Hepatocyte (in vitro differentiated cells): ENCODE measurements around the gene ABCC9. TPM values are rescaled to one million over a fixed set of nuclear protein-coding genes. Genes with fewer than 3 reads are reported as not detected.

Experiments used
- DNase-seq: peaks from one replicate; pipeline ENCODE4 v3.0.0-alpha.2; 2016; ENCODE audit warnings: low spot score
- H2AFZ ChIP-seq: fragments of 200-600 bp; sonication (generic); 2 replicates; pipeline ENCODE4 v1.6.0; 2016; ENCODE audit warnings: antibody characterized with exemption, mild to moderate bottlenecking
- H3K27ac ChIP-seq: fragments of 200-600 bp; sonication (generic); 2 replicates; pipeline ENCODE4 v1.5.1; 2016; ENCODE audit warnings: mild to moderate bottlenecking
- H3K27me3 ChIP-seq: fragments of 200-600 bp; sonication (generic); 2 replicates; pipeline ENCODE4 v1.6.1; 2016
- H3K36me3 ChIP-seq: fragments of 200-600 bp; sonication (generic); replicated peaks from 2 replicates; pipeline ENCODE4 v1.5.1; 2016; ENCODE audit warnings: low read depth; ENCODE audit not compliant: insufficient read depth
- H3K4me1 ChIP-seq: fragments of 200-600 bp; sonication (generic); 2 replicates; pipeline ENCODE4 v1.5.1; 2016; ENCODE audit warnings: mild to moderate bottlenecking, moderate library complexity; ENCODE audit not compliant: insufficient read depth
- H3K4me2 ChIP-seq: fragments of 200-600 bp; sonication (generic); 2 replicates; pipeline ENCODE4 v1.6.0; 2016
- H3K4me3 ChIP-seq: fragments of 200-600 bp; sonication (generic); 2 replicates; pipeline ENCODE4 v1.5.1; 2016; ENCODE audit warnings: mild to moderate bottlenecking
- H3K79me2 ChIP-seq: fragments of 200-600 bp; sonication (generic); 2 replicates; pipeline ENCODE4 v1.6.0; 2017; ENCODE audit warnings: mild to moderate bottlenecking
- H3K9me2 ChIP-seq: fragments of 200-600 bp; sonication (generic); replicated peaks from 2 replicates; pipeline ENCODE4 v1.6.0; 2017; ENCODE audit warnings: mild to moderate bottlenecking; ENCODE audit not compliant: insufficient read depth
- H3K9me3 ChIP-seq: fragments of 200-600 bp; sonication (generic); 2 replicates; pipeline ENCODE4 v1.5.1; 2016; ENCODE audit warnings: low read depth, mild to moderate bottlenecking
- H4K20me1 ChIP-seq: fragments of 200-600 bp; sonication (generic); 2 replicates; pipeline ENCODE4 v1.6.0; 2016; ENCODE audit warnings: mild to moderate bottlenecking; ENCODE audit not compliant: insufficient read depth, poor library complexity, severe bottlenecking
- EZH2 ChIP-seq: fragments of 200-600 bp; sonication (generic); IDR thresholded peaks from 2 replicates; pipeline ENCODE4 v1.6.1; 2016; ENCODE audit warnings: antibody characterized with exemption, mild to moderate bottlenecking, borderline replicate concordance
- EZH2phosphoT487 ChIP-seq: fragments of 200-600 bp; sonication (generic); IDR thresholded peaks from one replicate; pipeline ENCODE4 v1.6.1; 2018; ENCODE audit warnings: antibody characterized with exemption, mild to moderate bottlenecking, low read depth, moderate library complexity; ENCODE audit not compliant: unreplicated experiment, severe bottlenecking
- WGBS: methylation state at CpG from one replicate; pipeline ENCODE4 v1.1.6; 2016; ENCODE audit warnings: low lambda C conversion rate; ENCODE audit errors: missing lambda C conversion rate; 5-methylcytosine and 5-hydroxymethylcytosine counted together
- polyA plus RNA-seq: library from polyadenylated mRNA; unstranded; fragments of >200 nt; fragmentation: Nextera tagmentation; extraction: Ambion mirVana; gene quantifications from 2 replicates; pipeline ENCODE4 v1.2.1, GENCODE V29; 2016
- total RNA-seq: library from RNA; depleted of rRNA; stranded (reverse); fragments of >200 nt; gene quantifications from 2 replicates; pipeline ENCODE4 v1.2.3, GENCODE V29; 2014
- TF ChIP-seq, protein P1 (sequence below): fragments of 200-600 bp; sonication (generic); IDR thresholded peaks from 2 replicates; pipeline ENCODE4 v1.5.1; 2016; ENCODE audit warnings: antibody characterized with exemption, mild to moderate bottlenecking; ENCODE audit not compliant: poor library complexity

The ABCC9 gene
- 7.2 and 10.0 TPM in 2 replicates for total RNA-seq
- 0.68 and 1.1 TPM in 2 replicates for polyA plus RNA-seq

GRCh38 chr12:21940549-21941505, at the start of gene ABCC9:
TSS of gene ABCC9 (minus strand) at chr12:21941426. CDS start at chr12:21936674, 4,752 bp downstream.
- H2AFZ ChIP-seq = peak within 1 kb of the TSS; percentile 61
- peak within 1 kb of the TSS; percentile 89 for H3K4me2 ChIP-seq
- H3K4me1 ChIP-seq = no peaks in the 10 kb centered on the region
- DNase-seq = peak; percentile 46
- H3K27me3 ChIP-seq = peaks cover 33% of the 10 kb centered on the region
- H3K27ac ChIP-seq = peak within 1 kb of the TSS; percentile 39
- WGBS = 3% methylated on average over 42 of the region's 42 CpGs
- H3K79me2 ChIP-seq = no peaks in the 10 kb centered on the region
- TF ChIP-seq, protein P1, sequence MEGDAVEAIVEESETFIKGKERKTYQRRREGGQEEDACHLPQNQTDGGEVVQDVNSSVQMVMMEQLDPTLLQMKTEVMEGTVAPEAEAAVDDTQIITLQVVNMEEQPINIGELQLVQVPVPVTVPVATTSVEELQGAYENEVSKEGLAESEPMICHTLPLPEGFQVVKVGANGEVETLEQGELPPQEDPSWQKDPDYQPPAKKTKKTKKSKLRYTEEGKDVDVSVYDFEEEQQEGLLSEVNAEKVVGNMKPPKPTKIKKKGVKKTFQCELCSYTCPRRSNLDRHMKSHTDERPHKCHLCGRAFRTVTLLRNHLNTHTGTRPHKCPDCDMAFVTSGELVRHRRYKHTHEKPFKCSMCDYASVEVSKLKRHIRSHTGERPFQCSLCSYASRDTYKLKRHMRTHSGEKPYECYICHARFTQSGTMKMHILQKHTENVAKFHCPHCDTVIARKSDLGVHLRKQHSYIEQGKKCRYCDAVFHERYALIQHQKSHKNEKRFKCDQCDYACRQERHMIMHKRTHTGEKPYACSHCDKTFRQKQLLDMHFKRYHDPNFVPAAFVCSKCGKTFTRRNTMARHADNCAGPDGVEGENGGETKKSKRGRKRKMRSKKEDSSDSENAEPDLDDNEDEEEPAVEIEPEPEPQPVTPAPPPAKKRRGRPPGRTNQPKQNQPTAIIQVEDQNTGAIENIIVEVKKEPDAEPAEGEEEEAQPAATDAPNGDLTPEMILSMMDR = no peak
- TF ChIP-seq EZH2phosphoT487 (no peak), EZH2 (no peak)
- H4K20me1 ChIP-seq = no peaks in the 10 kb centered on the region
- no peaks in the 10 kb centered on the region for H3K36me3 ChIP-seq
- H3K9me3 ChIP-seq = no peaks in the 10 kb centered on the region
- H3K4me3 ChIP-seq = peak within 1 kb of the TSS; percentile 70
- H3K9me2 ChIP-seq = no peaks in the 10 kb centered on the region

GRCh38 chr12:21989819-21990412, 48.7 kb upstream of the ABCC9 start:
- H3K4me1 ChIP-seq = peaks cover 4% of the 10 kb centered on the region
- H3K4me3 ChIP-seq = no peak overlapping the region
- no peaks in the 10 kb centered on the region for H3K9me2 ChIP-seq
- H4K20me1 ChIP-seq = no peaks in the 10 kb centered on the region
- no peaks in the 10 kb centered on the region for H3K79me2 ChIP-seq
- H3K4me2 ChIP-seq = no peak overlapping the region
- WGBS = 49% methylated on average over 5 of the region's 5 CpGs
- no peaks in the 10 kb centered on the region for H3K36me3 ChIP-seq
- peak; percentile 37 for DNase-seq
- no peaks in the 10 kb centered on the region for H3K9me3 ChIP-seq
- TF ChIP-seq, protein P1 = peak; percentile 78
- no peak for TF ChIP-seq EZH2phosphoT487
- TF ChIP-seq EZH2 = no peak
- no peaks in the 10 kb centered on the region for H3K27me3 ChIP-seq
- no peak overlapping the region for H3K27ac ChIP-seq
- H2AFZ ChIP-seq = no peak overlapping the region

GRCh38 chr12:21988619-21989018, 47.4 kb upstream of the ABCC9 start:
- no peaks in the 10 kb centered on the region for H3K9me3 ChIP-seq
- TF ChIP-seq, protein P1 = no peak
- TF ChIP-seq EZH2 (no peak), EZH2phosphoT487 (no peak)
- H3K9me2 ChIP-seq = no peaks in the 10 kb centered on the region
- DNase-seq = no peak
- H3K27me3 ChIP-seq = no peaks in the 10 kb centered on the region
- H3K4me3 ChIP-seq = no peak overlapping the region
- H3K36me3 ChIP-seq = no peaks in the 10 kb centered on the region
- H2AFZ ChIP-seq = no peak overlapping the region
- H4K20me1 ChIP-seq = no peaks in the 10 kb centered on the region
- peaks cover 4% of the 10 kb centered on the region for H3K4me1 ChIP-seq
- 92% methylated on average over 1 of the region's 1 CpG for WGBS
- H3K79me2 ChIP-seq = no peaks in the 10 kb centered on the region
- H3K4me2 ChIP-seq = no peak overlapping the region
- no peak overlapping the region for H3K27ac ChIP-seq
